ENCODE results near the gene FAM3A.

The FAM3A gene

DNA sequence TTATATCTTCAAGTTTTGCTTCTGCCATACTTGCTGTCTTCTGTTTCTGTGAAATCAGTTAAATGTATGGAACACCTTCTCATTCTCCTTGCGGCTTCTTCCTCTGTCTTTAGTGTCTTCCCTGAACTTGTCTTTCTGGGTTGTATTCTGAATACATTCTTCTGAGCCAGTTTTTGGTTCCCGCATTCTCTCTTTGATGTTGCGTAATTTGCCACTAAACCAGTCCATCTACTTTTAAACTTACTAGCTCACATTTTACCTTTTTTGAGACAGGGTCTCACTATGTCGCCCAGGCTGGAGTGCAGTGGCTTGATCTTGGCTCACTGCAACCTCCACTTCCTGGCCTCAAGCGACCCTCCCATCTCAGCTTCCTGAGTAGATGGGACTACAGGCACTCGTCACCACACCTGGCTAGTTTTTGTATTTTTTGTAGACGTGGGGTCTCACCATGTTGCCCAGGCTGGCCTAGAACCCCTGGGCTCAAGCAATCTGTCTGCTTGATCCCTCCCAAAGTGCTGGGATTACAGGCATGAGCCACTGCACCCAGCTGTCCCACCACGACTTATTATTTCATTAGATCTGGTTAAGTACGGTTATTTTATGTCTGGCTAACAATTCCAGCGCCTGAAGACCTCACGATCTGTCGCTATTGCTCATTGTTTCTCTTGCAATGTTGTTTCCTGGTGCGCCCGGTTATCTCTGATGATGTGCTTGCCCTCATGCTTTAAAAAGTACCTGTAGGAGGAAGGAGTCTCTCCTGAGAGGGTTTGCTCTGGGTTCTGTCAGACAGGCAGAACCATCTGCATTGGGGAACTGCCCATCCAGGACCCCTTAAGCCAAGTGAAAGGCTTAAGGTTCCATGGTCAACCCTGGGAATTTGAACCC lies 9.8 kb upstream of the FAM3A start:
- no peak for DNase-seq (ENCODE audit: low read depth)
- TF ChIP-seq MYC (IDR thresholded peaks at IDR 0.05; ENCODE audit: low read depth, low read length), result no peak
- no peak for TF ChIP-seq POLR2A (IDR thresholded peaks at IDR 0.05; ENCODE audit: extremely low read depth, insufficient read length)
- TF ChIP-seq, protein P1, sequence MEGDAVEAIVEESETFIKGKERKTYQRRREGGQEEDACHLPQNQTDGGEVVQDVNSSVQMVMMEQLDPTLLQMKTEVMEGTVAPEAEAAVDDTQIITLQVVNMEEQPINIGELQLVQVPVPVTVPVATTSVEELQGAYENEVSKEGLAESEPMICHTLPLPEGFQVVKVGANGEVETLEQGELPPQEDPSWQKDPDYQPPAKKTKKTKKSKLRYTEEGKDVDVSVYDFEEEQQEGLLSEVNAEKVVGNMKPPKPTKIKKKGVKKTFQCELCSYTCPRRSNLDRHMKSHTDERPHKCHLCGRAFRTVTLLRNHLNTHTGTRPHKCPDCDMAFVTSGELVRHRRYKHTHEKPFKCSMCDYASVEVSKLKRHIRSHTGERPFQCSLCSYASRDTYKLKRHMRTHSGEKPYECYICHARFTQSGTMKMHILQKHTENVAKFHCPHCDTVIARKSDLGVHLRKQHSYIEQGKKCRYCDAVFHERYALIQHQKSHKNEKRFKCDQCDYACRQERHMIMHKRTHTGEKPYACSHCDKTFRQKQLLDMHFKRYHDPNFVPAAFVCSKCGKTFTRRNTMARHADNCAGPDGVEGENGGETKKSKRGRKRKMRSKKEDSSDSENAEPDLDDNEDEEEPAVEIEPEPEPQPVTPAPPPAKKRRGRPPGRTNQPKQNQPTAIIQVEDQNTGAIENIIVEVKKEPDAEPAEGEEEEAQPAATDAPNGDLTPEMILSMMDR (IDR thresholded peaks at IDR 0.05; ENCODE audit: low read depth, low read length), result no peak
- TF ChIP-seq, protein P2, sequence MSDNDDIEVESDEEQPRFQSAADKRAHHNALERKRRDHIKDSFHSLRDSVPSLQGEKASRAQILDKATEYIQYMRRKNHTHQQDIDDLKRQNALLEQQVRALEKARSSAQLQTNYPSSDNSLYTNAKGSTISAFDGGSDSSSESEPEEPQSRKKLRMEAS (IDR thresholded peaks at IDR 0.05; ENCODE audit: low read depth, low read length), result no peak
- no peak overlapping the region for H3K4me3 ChIP-seq (ENCODE audit: low read depth, low read length)

DNA sequence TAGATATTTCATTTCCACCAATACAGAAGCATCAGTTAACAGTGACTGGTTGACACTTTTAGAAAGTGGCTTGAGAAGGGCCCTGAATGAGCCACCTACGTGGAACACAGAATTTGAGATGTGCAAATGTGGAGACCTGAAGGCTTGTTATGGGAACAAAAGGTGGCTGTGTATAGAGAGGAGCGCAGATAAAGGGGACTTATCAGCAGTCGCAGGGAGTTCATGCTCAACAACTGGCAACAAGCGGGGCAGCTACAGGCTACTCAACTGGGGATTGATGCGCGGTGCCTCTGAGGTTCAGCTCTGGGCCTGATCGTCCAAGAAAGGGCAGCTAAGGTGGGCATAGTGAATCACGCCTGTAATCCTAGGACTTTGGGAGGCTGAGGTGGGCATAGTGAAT lies 3.4 kb upstream of the FAM3A start:
- no peak for DNase-seq (ENCODE audit: low read depth)
- H3K4me3 ChIP-seq (ENCODE audit: low read depth, low read length), result no peak overlapping the region
- no peak for TF ChIP-seq POLR2A (IDR thresholded peaks at IDR 0.05; ENCODE audit: extremely low read depth, insufficient read length)
- TF ChIP-seq, protein P1 (IDR thresholded peaks at IDR 0.05; ENCODE audit: low read depth, low read length), result no peak
- TF ChIP-seq, protein P2 (IDR thresholded peaks at IDR 0.05; ENCODE audit: low read depth, low read length), result no peak

DNA sequence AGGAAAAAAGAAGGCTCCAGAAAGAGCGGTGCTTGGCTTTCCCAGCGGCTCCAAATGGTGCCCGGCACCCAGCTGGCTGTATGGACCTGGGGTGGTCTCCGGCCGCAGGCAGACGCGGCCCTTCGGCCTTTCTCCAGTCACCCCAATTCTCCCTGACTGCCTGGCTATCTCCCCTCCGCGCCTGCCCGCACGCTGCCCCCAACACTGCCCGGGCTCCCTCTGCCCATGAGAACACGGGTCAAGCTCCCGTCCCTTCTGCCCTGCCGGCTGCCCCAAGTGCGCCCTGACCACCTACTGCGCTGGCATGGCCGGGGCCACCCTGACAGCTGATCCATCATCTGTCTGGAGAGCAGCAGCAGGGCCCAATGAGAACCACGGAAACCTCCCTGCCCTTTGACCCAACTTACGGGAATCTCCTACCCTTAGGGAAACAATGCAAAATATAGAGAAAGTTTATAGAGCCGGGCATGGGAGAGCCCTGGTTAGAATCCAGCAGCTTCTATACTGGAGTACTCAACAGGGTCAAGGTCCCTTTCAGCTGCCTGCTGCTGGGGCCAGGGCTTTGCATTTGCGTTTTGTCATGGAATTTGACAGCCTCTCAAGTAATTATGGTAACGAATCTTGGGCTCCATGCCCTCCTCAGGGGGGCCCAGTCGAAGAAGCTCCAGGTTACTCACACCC lies 1.2 kb upstream of the FAM3A start:
- peak overlapping the region; percentile 71 for H3K4me3 ChIP-seq (ENCODE audit: low read depth, low read length)
- no peak for DNase-seq (ENCODE audit: low read depth)
- no peak for TF ChIP-seq POLR2A (IDR thresholded peaks at IDR 0.05; ENCODE audit: extremely low read depth, insufficient read length)
- TF ChIP-seq MYC (IDR thresholded peaks at IDR 0.05; ENCODE audit: low read depth, low read length), result no peak
- TF ChIP-seq, protein P1 (IDR thresholded peaks at IDR 0.05; ENCODE audit: low read depth, low read length), result no peak
- TF ChIP-seq, protein P2 (IDR thresholded peaks at IDR 0.05; ENCODE audit: low read depth, low read length), result no peak

DNA sequence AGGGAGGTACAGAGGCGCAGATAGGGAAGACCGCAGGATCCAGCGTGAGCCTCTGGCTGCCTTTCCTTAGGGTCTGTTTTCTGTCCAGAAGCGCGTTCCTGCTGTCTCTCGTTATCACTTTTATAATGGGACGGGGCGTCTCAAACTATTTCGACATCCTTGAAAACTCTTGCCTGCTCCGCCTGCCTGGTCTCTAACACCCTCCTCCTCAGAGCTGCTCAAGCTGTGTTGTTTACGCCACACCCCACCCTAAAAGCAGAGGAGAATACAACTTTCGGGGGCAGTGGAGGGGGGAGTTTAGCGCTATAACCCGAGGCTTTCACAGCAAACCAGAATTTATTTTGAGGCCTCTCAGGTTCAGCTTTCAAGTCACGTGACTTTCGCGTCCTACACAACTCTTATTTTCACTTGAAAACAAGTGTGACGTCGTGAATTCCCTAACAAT lies 646 bp upstream of the FAM3A start:
- peak overlapping the region; percentile 71 for H3K4me3 ChIP-seq (ENCODE audit: low read depth, low read length)
- DNase-seq (ENCODE audit: low read depth), result peak; percentile 68
- TF ChIP-seq, protein P2 (IDR thresholded peaks at IDR 0.05; ENCODE audit: low read depth, low read length), result no peak
- TF ChIP-seq, protein P1 (IDR thresholded peaks at IDR 0.05; ENCODE audit: low read depth, low read length), result no peak
- TF ChIP-seq MYC (IDR thresholded peaks at IDR 0.05; ENCODE audit: low read depth, low read length) (no peak), POLR2A (IDR thresholded peaks at IDR 0.05; ENCODE audit: extremely low read depth, insufficient read length) (no peak)

DNA sequence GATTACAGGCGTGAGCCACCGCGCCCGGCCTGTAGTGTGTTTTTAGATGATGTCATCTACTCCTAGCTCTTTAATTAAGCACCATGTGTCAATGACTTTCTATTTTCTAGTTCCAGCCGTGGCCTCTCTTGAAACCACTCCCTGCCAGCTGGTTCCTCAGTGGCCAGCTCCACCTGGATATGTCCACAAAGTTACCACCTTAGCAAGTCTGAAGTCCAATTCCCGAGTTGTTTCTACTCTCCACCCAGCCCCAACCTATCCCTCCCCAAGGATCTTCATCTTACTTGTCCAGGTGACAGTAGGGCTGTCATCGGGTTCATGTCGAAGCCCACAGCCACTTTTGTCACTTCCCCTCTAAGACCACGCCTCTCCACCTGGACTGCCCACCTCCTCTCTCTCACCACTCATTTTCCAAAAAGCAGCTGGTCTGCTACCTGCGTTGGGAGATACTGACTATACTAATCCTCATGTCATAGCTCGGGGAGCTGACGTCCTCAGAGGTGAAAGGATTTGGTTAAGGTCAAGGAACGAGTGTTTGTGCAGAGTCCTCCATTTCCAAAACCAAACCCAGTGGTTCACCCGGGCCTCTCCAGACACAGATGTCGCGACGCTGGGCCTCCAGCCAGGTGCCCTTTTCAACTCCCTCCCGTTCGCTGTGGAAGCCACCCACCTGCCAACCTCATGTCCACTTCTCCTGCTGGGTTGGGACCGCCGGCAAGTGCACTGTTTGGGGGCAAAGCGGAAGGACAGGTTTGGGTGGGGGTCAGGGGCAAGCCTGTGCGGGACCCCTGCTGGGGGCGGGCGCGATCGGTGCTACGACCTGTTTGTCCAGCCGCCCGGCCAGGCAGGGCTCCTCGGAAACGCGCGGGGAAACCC lies 704 bp downstream of the FAM3A start:
- TF ChIP-seq, protein P1 (IDR thresholded peaks at IDR 0.05; ENCODE audit: low read depth, low read length), result no peak
- TF ChIP-seq, protein P2 (IDR thresholded peaks at IDR 0.05; ENCODE audit: low read depth, low read length), result no peak
- no peak for TF ChIP-seq MYC (IDR thresholded peaks at IDR 0.05; ENCODE audit: low read depth, low read length)
- no peak for TF ChIP-seq POLR2A (IDR thresholded peaks at IDR 0.05; ENCODE audit: extremely low read depth, insufficient read length)
- H3K4me3 ChIP-seq (ENCODE audit: low read depth, low read length), result peak overlapping the region; percentile 63
- no peak for DNase-seq (ENCODE audit: low read depth)
